Fibroblast of mammary gland (primary cell): Measurements from ENCODE around the gene TUNAR.

Source experiments
- DNase-seq: peaks from one replicate; pipeline ENCODE4 v3.0.0-alpha.2; 2010; ENCODE audit warnings: low read depth
- H3K4me3 ChIP-seq: 2 replicates; pipeline ENCODE4 v1.5.1; 2011; ENCODE audit warnings: low read depth, mild to moderate bottlenecking, low read length, moderate library complexity; ENCODE audit not compliant: control insufficient read depth
- TF ChIP-seq, protein P1 (sequence below): conservative IDR thresholded peaks from 2 replicates; pipeline ENCODE4 v1.5.1; 2011; ENCODE audit warnings: low read depth, low read length, inconsistent platforms; ENCODE audit not compliant: control insufficient read depth, insufficient read depth

Gene TUNAR

DNA sequence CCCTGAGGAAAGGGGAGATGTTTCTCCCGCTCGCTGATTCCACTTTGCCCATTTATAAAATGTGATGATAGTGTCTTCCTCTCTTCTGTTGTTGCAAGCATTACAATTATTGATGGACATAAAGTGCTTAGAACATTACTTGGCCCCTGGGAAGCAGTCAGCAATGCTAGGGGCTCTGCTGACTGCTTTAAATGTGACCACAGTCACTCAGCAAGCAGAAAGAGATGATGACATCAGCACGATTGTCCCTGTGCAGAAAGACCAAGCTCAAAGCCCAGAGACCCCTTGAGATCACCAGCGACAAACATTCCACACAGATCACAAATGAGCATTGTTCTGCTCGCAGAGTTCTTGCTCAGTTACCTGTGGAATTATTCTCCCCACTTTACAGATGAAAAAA, 26.5 kb downstream of the TUNAR start:
- TF ChIP-seq, protein P1, sequence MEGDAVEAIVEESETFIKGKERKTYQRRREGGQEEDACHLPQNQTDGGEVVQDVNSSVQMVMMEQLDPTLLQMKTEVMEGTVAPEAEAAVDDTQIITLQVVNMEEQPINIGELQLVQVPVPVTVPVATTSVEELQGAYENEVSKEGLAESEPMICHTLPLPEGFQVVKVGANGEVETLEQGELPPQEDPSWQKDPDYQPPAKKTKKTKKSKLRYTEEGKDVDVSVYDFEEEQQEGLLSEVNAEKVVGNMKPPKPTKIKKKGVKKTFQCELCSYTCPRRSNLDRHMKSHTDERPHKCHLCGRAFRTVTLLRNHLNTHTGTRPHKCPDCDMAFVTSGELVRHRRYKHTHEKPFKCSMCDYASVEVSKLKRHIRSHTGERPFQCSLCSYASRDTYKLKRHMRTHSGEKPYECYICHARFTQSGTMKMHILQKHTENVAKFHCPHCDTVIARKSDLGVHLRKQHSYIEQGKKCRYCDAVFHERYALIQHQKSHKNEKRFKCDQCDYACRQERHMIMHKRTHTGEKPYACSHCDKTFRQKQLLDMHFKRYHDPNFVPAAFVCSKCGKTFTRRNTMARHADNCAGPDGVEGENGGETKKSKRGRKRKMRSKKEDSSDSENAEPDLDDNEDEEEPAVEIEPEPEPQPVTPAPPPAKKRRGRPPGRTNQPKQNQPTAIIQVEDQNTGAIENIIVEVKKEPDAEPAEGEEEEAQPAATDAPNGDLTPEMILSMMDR = no peak
- no peak overlapping the region for H3K4me3 ChIP-seq
- DNase-seq = no peak

DNA sequence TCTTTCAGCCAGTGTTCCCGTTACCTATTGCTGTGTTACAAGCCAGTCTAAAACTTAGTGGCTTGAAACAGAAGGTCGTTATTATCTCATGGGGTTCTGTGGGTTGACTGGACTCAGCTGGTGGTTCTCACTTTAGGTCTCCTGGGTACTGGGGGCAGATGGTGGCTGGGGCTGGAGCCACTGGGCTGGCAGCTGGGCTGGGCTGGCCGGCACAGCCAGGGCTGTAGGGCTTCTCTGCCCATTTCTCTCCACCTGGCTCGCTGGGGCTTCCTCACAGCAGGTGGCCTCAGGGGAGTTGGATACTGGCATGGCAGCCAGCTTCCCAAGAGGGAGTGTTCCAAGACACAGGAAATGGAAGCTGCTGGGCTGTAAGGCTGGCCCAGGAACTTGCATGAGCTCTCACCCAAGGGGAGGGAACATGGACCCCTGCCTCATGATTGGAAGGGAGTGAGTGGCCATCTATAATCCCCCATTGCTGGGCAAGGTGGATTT, 27.0 kb downstream of the TUNAR start:
- TF ChIP-seq, protein P1 = no peak
- H3K4me3 ChIP-seq = no peak overlapping the region
- DNase-seq = no peak

DNA sequence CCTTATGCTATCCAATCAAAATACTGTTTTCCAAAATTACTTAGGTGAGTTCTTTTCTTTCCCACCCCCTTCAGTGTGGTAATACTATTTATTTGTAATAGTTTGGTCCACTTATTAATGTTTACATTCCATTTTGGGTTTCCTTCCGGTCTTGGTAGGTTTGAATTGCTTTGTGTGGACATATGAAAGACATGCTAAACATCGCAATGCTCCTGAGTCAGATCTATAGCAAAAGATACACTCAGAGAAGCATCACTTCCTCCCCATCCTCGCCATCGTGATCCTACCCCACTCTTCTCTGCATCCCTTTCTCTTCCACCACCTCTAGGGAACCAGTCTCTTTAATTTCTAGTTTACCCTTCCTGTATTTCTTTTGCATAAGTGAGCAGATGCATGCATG, 30.0 kb downstream of the TUNAR start:
- TF ChIP-seq, protein P1 = no peak
- DNase-seq = no peak
- no peak overlapping the region for H3K4me3 ChIP-seq

DNA sequence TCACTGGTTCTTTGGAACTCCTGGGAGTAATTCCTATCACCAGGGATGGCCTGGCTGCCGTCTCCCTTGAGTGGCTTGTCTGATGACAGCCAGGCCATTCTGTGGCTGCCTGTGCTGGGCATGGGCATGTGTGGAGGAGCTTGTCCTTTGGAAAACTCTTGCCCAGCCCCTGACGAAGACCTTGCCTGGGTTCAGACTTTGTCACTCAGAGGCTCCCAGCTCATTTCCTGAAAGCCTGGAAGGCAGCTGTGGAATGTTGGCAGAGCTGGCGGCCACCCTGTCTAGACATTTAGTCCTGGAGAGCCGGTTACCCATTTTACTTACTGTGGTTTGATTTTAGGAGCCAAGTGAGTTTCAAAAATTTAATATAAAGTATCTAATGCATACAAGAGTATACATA, 34.0 kb downstream of the TUNAR start:
- no peak for DNase-seq
- TF ChIP-seq, protein P1 = no peak
- no peak overlapping the region for H3K4me3 ChIP-seq

- TF ChIP-seq, protein P1 = no peak
- H3K4me3 ChIP-seq = no peak overlapping the region
- no peak for DNase-seq
These were observed 34.8 kb downstream of the TUNAR start for GRCh38 chr14:95911456-95911855.

DNA sequence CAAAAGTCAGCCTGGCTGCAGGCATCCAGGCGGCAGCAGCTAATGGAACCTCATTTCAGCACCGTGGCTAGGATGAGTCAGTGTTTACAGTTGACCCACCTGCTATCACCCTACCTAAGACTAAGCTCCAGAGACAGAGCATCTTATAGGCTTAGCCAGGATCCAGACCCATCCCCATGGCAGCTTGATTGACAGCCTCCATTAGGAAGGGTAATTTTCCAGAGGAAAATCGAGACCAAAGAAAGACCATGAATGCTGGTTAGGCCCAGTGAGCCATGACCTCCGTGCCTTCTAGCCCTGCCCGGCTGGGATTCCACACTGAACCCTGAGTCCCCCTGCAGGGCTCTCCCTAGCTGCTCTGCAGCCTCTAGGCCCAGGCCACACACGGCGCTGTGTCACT, 38.7 kb downstream of the TUNAR start:
- TF ChIP-seq, protein P1 = no peak
- no peak overlapping the region for H3K4me3 ChIP-seq
- no peak for DNase-seq

- no peak for DNase-seq
- H3K4me3 ChIP-seq = no peak overlapping the region
- TF ChIP-seq, protein P1 = no peak
These were observed 41.8 kb downstream of the TUNAR start for GRCh38 chr14:95918466-95918865.
